Muscle layer of duodenum (tissue), 2 donors: ENCODE measurements around the gene F8.
"Not testable (repeated sequence)": the region's sequence is repeated elsewhere in the genome, so short reads cannot be mapped to it uniquely, and the experiment has no call there.

Source experiments
- H3K27ac ChIP-seq: one replicate; pipeline ENCODE4 v1.7.0; 2013; ENCODE audit warnings: mild to moderate bottlenecking, low read length
- H3K27me3 ChIP-seq: one replicate; pipeline ENCODE4 v1.7.0; 2013; ENCODE audit warnings: low read depth, mild to moderate bottlenecking, control low read depth, low read length
- H3K36me3 ChIP-seq, 2 donors: one replicate each; pipeline ENCODE4 v1.7.0; 2013; ENCODE audit warnings: low read length in 2 of 2, control low read depth in 1 of 2, mild to moderate bottlenecking in 1 of 2; ENCODE audit not compliant: insufficient read depth in 2 of 2, control insufficient read depth in 1 of 2
- H3K4me1 ChIP-seq, 2 donors: one replicate each; pipeline ENCODE4 v1.7.0; 2013; ENCODE audit warnings: low read length in 2 of 2, mild to moderate bottlenecking in 2 of 2, control low read depth in 1 of 2, moderate library complexity in 1 of 2; ENCODE audit not compliant: insufficient read depth in 2 of 2, control insufficient read depth in 1 of 2
- H3K4me3 ChIP-seq, 2 donors: one replicate each; pipeline ENCODE4 v1.7.0; 2013; ENCODE audit warnings: low read length in 2 of 2, low read depth in 1 of 2, mild to moderate bottlenecking in 1 of 2
- H3K9me3 ChIP-seq, 2 donors: one replicate each; pipeline ENCODE4 v1.7.0; 2013; ENCODE audit warnings: low read length in 2 of 2, control low read depth in 1 of 2, mild to moderate bottlenecking in 1 of 2; ENCODE audit not compliant: control insufficient read depth in 1 of 2
- donor health status: healthy.

The F8 gene

DNA sequence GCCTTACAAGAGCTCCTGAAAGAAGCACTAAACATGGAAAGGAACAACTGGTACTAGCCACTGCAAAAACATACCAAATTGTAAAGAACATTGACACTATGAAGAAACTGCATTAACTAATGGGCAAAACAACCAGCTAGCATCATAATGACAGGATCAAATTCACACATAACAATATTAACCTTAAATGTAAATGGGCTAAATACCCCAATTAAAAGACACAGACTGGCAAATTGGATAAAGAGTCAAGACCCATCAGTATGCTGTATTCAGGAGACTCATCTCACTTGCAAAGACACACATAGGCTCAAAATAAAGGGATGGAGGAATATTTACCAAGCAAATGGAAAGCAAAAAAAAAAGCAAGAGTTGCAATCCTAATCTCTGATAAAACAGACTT, 154.0 kb downstream of the F8 start:
- H3K27me3 ChIP-seq, result not testable (repeated sequence)

GRCh38 chrX:154855256-154855655, 167.3 kb downstream of the F8 start:
- Histone ChIP-seq H3K9me3 (no peaks in the 10 kb centered on the region), H3K36me3 (peaks cover 0 to 18% of the 10 kb centered on the region in 2 donors), H3K4me3 (no peak overlapping the region), H3K4me1 (no peaks in the 10 kb centered on the region), H3K27ac (no peak overlapping the region), H3K27me3 (no peaks in the 10 kb centered on the region)

More for the DNA sequence above, 154.0 kb downstream of the F8 start:
- H3K36me3 ChIP-seq, H3K4me3 ChIP-seq, H3K27ac ChIP-seq, H3K4me1 ChIP-seq, H3K9me3 ChIP-seq: not testable (repeated sequence)

- Histone ChIP-seq H3K36me3 (no peaks in the 10 kb centered on the region), H3K4me1 (no peaks in the 10 kb centered on the region), H3K27ac (no peak overlapping the region), H3K9me3 (no peaks in the 10 kb centered on the region), H3K27me3 (no peaks in the 10 kb centered on the region), H3K4me3 (no peak overlapping the region)
These were observed 171.4 kb downstream of the F8 start for GRCh38 chrX:154850957-154851611.

DNA sequence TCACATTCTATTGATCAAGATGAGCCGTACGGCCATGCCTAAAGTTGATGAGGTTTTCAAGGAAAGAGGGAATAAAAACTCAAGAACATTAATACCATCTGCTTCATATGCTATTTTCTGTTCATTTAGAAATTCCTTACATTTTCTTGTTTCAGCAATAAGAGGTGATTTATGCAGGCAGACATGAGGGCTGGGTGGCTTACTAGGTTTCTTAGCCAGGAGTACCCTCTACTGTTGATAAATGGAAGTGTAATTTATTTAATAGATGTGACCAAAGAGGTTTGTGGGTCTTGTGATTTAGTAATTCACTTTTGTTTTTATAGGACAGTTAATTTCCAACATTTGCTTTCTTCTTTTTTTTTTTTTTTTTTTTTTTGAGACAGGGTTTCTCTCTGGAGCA, 181.7 kb downstream of the F8 start:
- Histone ChIP-seq H3K27ac (no peak overlapping the region), H3K36me3 (no peaks in the 10 kb centered on the region), H3K9me3 (no peaks in the 10 kb centered on the region), H3K27me3 (no peaks in the 10 kb centered on the region), H3K4me1 (no peaks in the 10 kb centered on the region), H3K4me3 (no peak overlapping the region)

- no peak overlapping the region for H3K4me3 ChIP-seq
- H3K36me3 ChIP-seq, result no peaks in the 10 kb centered on the region
- H3K27ac ChIP-seq, result no peak overlapping the region
- H3K4me1 ChIP-seq, result no peaks in the 10 kb centered on the region
- no peaks in the 10 kb centered on the region for H3K27me3 ChIP-seq
- no peaks in the 10 kb centered on the region for H3K9me3 ChIP-seq
These were observed 186.4 kb downstream of the F8 start for GRCh38 chrX:154836163-154836562.

DNA sequence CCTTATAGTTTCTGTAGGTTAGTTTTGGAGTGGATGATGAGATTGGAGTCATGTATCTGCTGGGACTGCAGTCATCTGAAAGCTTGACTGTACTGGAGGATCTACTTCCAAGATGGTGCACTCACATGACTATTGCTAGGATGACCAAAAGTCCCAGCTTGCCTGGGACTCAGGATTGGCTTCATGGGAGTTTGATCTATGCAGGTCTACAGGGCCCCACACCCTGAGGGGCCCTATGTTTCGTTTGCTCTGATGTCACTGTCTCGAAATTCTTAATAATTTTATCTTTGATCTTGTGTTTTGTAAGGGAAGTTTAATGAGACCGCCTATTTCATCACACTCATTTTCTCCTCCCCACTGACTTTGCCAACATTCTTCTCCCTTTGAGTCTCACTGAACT, 188.0 kb downstream of the F8 start, which contains the start of gene SMIM9:
TSS of gene SMIM9 (minus strand) at position 101 of the 400 bp plus-strand sequence. CDS start 3,806 bp downstream, outside the sequence.
- Histone ChIP-seq H3K4me1 (no peaks in the 10 kb centered on the region), H3K9me3 (no peaks in the 10 kb centered on the region), H3K27ac (no peak within 1 kb of the TSS), H3K4me3 (no peak within 1 kb of the TSS), H3K27me3 (no peaks in the 10 kb centered on the region), H3K36me3 (no peaks in the 10 kb centered on the region)

- Histone ChIP-seq H3K36me3 (no peaks in the 10 kb centered on the region), H3K4me1 (no peaks in the 10 kb centered on the region), H3K27ac (no peak overlapping the region), H3K4me3 (no peak overlapping the region), H3K9me3 (no peaks in the 10 kb centered on the region), H3K27me3 (no peaks in the 10 kb centered on the region)
These were observed 188.7 kb downstream of the F8 start for GRCh38 chrX:154833746-154834274.

DNA sequence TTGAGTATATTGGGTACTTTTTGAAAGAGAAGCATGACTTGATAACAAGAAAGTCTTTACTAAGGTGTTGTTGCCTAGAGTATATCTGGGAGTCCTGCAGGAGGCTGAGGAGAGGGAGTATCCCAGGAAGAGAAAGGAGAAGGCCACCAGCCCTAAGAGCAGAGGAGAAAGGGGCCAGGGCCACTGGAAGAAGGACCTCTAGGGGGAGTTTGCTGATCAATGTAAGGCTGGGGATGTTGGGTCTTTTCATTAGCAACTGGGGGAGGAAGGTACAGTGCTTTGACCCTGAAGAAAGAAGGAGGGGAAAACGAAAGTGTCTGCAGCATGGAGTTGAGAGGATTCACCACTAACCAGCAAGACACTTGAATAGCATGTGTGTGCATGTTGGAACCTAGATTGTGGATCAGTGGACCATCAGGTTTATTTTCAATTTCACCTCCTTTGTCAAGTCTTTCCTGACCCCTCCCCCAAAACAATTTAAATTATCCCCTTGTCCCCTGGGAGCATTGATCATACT, 192.5 kb downstream of the F8 start:
- Histone ChIP-seq H3K36me3 (no peaks in the 10 kb centered on the region), H3K27ac (no peak overlapping the region), H3K4me1 (no peaks in the 10 kb centered on the region), H3K9me3 (no peaks in the 10 kb centered on the region), H3K4me3 (no peak overlapping the region), H3K27me3 (no peaks in the 10 kb centered on the region)

DNA sequence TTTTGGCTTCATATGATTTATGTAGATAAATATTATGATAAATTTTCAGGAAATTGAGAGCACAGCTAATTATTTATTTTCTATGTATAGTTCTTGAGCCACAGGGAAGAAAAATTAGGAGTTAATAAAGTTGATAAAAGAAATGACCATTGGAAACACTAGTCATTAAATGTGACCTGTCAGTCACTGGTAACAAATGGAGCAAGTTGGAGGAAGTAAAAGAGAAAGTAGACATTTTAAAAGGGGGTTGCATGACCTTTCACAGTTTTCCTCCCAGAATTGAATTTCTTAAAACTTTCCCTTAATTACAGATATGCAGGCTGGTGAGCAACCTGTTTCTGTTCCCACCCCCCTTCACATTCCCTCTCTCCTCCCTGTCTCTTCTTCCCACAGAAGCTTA, 193.4 kb downstream of the F8 start:
- H3K27me3 ChIP-seq, result no peaks in the 10 kb centered on the region

GRCh38 chrX:154828016-154828408, 194.5 kb downstream of the F8 start:
- H3K27ac ChIP-seq, result peak overlapping the region; percentile 21
- H3K4me3 ChIP-seq, result no peak overlapping the region
- H3K36me3 ChIP-seq, result no peaks in the 10 kb centered on the region

More for the DNA sequence above, 193.4 kb downstream of the F8 start:
- H3K4me1 ChIP-seq, result no peaks in the 10 kb centered on the region
- no peaks in the 10 kb centered on the region for H3K36me3 ChIP-seq
- H3K4me3 ChIP-seq, result no peak overlapping the region
- no peaks in the 10 kb centered on the region for H3K9me3 ChIP-seq
- no peak overlapping the region for H3K27ac ChIP-seq

DNA sequence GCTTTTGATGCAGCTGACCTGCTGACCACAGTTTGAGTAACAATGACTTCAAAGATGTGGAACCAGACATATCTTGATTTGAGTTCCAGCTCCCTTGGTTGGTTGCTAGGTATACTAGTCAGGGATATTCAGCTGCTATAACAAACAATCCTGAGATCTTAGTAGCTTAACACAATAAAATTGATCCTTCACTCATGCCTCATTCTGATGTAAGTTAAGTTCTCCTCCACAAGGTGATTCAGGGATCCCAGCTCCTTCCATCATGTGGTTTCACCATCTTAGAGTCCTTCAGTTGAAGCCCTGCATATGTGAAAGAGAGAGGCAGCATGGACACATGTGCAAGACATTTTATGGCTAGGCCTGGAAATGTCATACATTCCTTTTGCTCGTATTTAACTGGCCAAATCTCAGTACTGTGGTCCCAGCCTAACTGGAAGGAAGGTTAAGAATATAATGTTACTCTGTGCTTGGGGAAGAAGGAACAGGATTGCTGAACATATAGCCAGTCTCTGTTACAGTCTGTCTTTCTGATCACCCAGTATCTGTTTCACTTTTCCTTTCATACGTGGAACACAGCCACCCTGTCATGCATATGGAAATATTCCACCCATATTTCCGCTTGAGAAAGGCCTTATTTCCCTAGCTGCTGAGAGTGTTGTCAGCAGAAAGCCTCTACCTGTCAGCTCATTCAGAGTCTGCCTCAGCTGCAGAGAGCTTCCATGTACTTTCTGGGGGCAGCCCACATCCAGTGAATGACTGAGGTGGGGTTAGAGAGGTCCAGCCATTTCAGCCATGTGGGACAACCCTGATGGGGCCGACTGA, 195.1 kb downstream of the F8 start:
- no peaks in the 10 kb centered on the region for H3K27me3 ChIP-seq
- peak overlapping the region; percentile 21 for H3K27ac ChIP-seq
- no peaks in the 10 kb centered on the region for H3K9me3 ChIP-seq
- no peaks in the 10 kb centered on the region for H3K4me1 ChIP-seq
- no peaks in the 10 kb centered on the region for H3K36me3 ChIP-seq
- H3K4me3 ChIP-seq, result no peak overlapping the region

More at GRCh38 chrX:154828016-154828408, 194.5 kb downstream of the F8 start:
- Histone ChIP-seq H3K27me3 (no peaks in the 10 kb centered on the region), H3K9me3 (no peaks in the 10 kb centered on the region), H3K4me1 (no peaks in the 10 kb centered on the region)
